DMS114 treated with DMSO at 0.1 percent for 48 hours (cell line): ENCODE results near the gene CDC6.

Experiments used
- DNase-seq: peaks from one replicate; lab custom pipeline; 2025; ENCODE audit not compliant: unreplicated experiment; lab: John Stamatoyannopoulos, UW

CDC6 gene

GRCh38 chr17:40340327-40340726 is 52.6 kb downstream of the CDC6 start:
- DNase-seq: no peak

- DNase-seq: peak; percentile 63
These were observed 53.5 kb downstream of the CDC6 start for GRCh38 chr17:40340880-40341807.

GRCh38 chr17:40341808-40342503 is 54.3 kb downstream of the CDC6 start:
- DNase-seq: peak; percentile 36

- no peak for DNase-seq
These were observed 55.0 kb downstream of the CDC6 start for GRCh38 chr17:40342504-40343218.

GRCh38 chr17:40343219-40344119 is 55.8 kb downstream of the CDC6 start:
- no peak for DNase-seq

GRCh38 chr17:40344421-40345160 is 56.9 kb downstream of the CDC6 start:
- no peak for DNase-seq

GRCh38 chr17:40345161-40345993 is 57.7 kb downstream of the CDC6 start:
- no peak for DNase-seq

GRCh38 chr17:40345994-40346764 is 58.5 kb downstream of the CDC6 start:
- no peak for DNase-seq

GRCh38 chr17:40346765-40347158 is 59.1 kb downstream of the CDC6 start:
- no peak for DNase-seq

- no peak for DNase-seq
These were observed 59.8 kb downstream of the CDC6 start for GRCh38 chr17:40347319-40348135.

- DNase-seq: no peak
These were observed 60.4 kb downstream of the CDC6 start for GRCh38 chr17:40348136-40348504.

GRCh38 chr17:40348562-40349476 is 61.1 kb downstream of the CDC6 start:
- no peak for DNase-seq

- DNase-seq: no peak
These were observed 61.8 kb downstream of the CDC6 start for GRCh38 chr17:40349477-40349894.

- DNase-seq: no peak
These were observed 62.4 kb downstream of the CDC6 start for GRCh38 chr17:40349895-40350688.

GRCh38 chr17:40350689-40351358 is 63.1 kb downstream of the CDC6 start:
- DNase-seq: no peak
